ENCODE results near the gene OR12D1. TPM values are rescaled to one million over a fixed set of nuclear protein-coding genes. Genes with fewer than 3 reads are reported as not detected.
A peak's percentile ranks its signal among the peaks of the same experiment; 100 is the strongest.

OR12D1 gene
- not detected in 3 replicates for total RNA-seq
- long read RNA-seq: 0 reads

DNA sequence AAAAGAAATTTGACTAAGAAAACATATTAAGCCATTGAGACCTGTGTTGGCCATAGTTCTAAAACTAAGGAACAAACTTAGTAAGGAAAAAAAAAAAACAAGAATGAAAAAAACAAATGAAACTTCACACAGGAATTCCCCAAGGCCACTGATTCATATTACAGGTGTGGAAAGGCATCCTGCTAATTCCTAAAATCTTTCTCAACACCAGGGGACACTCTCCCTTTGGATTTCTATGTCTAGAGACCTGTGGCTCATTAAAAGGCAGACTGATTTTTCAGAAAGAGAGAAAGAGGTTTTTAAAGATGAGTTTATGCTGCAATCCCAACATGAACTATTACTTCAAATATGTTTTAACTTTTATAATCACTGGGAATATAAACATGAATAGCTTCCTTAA lies at the start of gene OR12D1:
Gene OR12D1 (plus strand): TSS at position 341 of the 400 bp plus-strand sequence.
- no peak for DNase-seq (ENCODE audit: low spot score)
- H3K4me1 Mint-ChIP-seq (ENCODE audit: low read depth): peaks cover 18% of the 10 kb centered on the region
- H3K9me3 Mint-ChIP-seq (ENCODE audit: low read depth): peaks cover 26% of the 10 kb centered on the region
- H3K4me3 Mint-ChIP-seq (ENCODE audit: unreplicated experiment): no peak within 1 kb of the TSS
- TF ChIP-seq, protein P1, sequence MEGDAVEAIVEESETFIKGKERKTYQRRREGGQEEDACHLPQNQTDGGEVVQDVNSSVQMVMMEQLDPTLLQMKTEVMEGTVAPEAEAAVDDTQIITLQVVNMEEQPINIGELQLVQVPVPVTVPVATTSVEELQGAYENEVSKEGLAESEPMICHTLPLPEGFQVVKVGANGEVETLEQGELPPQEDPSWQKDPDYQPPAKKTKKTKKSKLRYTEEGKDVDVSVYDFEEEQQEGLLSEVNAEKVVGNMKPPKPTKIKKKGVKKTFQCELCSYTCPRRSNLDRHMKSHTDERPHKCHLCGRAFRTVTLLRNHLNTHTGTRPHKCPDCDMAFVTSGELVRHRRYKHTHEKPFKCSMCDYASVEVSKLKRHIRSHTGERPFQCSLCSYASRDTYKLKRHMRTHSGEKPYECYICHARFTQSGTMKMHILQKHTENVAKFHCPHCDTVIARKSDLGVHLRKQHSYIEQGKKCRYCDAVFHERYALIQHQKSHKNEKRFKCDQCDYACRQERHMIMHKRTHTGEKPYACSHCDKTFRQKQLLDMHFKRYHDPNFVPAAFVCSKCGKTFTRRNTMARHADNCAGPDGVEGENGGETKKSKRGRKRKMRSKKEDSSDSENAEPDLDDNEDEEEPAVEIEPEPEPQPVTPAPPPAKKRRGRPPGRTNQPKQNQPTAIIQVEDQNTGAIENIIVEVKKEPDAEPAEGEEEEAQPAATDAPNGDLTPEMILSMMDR (IDR thresholded peaks at IDR 0.05): peak; percentile 69
- peaks cover 5% of the 10 kb centered on the region for H3K27me3 Mint-ChIP-seq (ENCODE audit: low read depth)
- H3K27ac Mint-ChIP-seq (ENCODE audit: unreplicated experiment): no peak within 1 kb of the TSS
- H3K36me3 Mint-ChIP-seq (ENCODE audit: low read depth): peaks cover 2% of the 10 kb centered on the region

DNA sequence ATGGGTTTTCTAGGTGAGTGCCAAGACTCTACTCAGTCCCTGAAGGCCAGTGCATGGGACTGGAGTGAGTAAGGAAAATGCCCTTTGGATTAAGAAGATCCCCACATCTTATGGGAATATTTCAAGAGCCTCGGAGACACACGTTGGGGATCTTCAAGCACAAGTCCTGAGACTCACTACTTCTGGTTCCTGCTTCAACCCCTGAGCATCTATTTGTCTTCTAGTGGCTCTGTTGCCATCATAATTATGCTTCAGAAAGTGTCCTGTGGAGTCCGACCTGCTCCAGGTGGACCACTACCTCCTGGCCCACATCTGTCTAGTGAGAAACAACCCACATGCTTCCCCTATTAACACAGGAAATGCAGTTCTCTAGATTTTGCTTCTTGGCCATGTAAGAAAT lies 46.0 kb upstream of the OR12D1 start, which contains the start of gene OR5V1:
Gene OR5V1 (minus strand): TSS at position 101 of the 400 bp plus-strand sequence. CDS start 12,670 bp downstream, outside the sequence.
- no peak within 1 kb of the TSS for H3K27ac Mint-ChIP-seq (ENCODE audit: unreplicated experiment)
- TF ChIP-seq, protein P1 (IDR thresholded peaks at IDR 0.05): no peak
- H3K4me1 Mint-ChIP-seq (ENCODE audit: low read depth): peaks cover 4% of the 10 kb centered on the region
- no peaks in the 10 kb centered on the region for H3K9me3 Mint-ChIP-seq (ENCODE audit: low read depth)
- peaks cover 9% of the 10 kb centered on the region for H3K27me3 Mint-ChIP-seq (ENCODE audit: low read depth)
- H3K4me3 Mint-ChIP-seq (ENCODE audit: unreplicated experiment): no peak within 1 kb of the TSS
- H3K36me3 Mint-ChIP-seq (ENCODE audit: low read depth): no peaks in the 10 kb centered on the region
- no peak for DNase-seq (ENCODE audit: low spot score)

DNA sequence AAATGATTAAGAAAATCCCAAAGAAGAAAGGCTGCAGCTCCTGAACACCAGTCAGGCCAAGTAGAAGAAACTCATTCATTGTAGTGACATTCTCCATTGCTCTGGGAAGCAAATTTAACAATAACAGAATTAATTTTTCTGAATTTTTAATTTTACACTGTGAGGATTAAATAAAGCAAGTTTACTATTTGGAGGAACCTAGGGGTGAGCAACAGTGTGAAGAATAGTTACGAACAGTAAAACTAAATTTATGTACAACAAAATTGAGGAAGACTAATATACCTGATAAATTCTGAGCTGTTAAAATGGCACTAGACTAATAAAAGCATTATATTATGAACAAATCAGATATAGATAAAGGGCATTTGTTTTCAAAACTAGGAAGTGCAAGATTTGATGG lies 39.5 kb upstream of the OR12D1 start, which contains the start of gene OR12D3:
Gene OR12D3 (minus strand): TSS at position 101 of the 400 bp plus-strand sequence. CDS start 4 bp downstream, at position 97.
- Mint-ChIP-seq H3K9me3 (ENCODE audit: low read depth) (no peaks in the 10 kb centered on the region), H3K27me3 (ENCODE audit: low read depth) (peaks cover 25% of the 10 kb centered on the region), H3K27ac (ENCODE audit: unreplicated experiment) (no peak within 1 kb of the TSS), H3K36me3 (ENCODE audit: low read depth) (no peaks in the 10 kb centered on the region), H3K4me1 (ENCODE audit: low read depth) (no peaks in the 10 kb centered on the region), H3K4me3 (ENCODE audit: unreplicated experiment) (no peak within 1 kb of the TSS)
- no peak for DNase-seq (ENCODE audit: low spot score)
- TF ChIP-seq, protein P1 (IDR thresholded peaks at IDR 0.05): no peak

DNA sequence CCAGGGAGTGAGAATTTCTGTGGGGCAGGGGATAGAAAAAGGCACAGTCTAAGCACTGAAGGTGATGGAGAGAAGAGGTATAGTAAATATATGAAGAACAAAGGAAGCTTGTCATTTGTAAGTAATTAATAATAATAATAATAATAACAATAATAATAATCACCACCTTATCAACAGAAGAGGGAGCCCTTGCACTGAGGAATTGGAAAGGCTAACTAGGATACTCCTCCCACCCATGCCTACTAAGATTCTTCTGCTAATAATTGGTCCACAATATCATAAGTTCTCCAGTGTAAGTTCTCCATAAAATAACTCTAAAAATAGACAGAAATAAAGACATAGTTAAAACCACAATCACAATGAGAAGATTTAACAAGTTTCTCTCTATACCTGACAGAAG lies 38.7 kb upstream of the OR12D1 start:
- Mint-ChIP-seq H3K27ac (ENCODE audit: unreplicated experiment) (no peak overlapping the region), H3K36me3 (ENCODE audit: low read depth) (no peaks in the 10 kb centered on the region), H3K27me3 (ENCODE audit: low read depth) (peaks cover 28% of the 10 kb centered on the region), H3K4me3 (ENCODE audit: unreplicated experiment) (no peak overlapping the region), H3K4me1 (ENCODE audit: low read depth) (no peaks in the 10 kb centered on the region), H3K9me3 (ENCODE audit: low read depth) (no peaks in the 10 kb centered on the region)
- TF ChIP-seq, protein P1 (IDR thresholded peaks at IDR 0.05): peak; percentile 77
- no peak for DNase-seq (ENCODE audit: low spot score)

DNA sequence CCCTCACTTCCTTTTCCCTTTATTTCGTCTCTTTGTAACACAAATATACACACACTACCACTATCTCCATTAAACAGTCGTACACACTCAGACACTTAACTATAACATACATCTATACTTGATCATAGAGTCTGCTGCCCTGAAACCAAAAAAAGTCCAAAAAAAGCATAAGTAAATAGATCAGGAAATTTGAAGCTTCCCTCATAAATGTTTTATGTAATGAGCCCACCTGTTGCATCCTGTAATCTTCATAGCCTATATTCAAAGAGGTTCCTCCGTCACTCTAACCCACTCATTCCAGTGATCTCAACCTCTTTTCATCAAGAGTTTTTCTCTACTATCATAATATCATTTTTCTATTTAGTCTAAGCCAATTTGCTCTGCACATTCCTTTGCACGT lies 26.2 kb upstream of the OR12D1 start:
- no peak overlapping the region for H3K4me3 Mint-ChIP-seq (ENCODE audit: unreplicated experiment)
- TF ChIP-seq, protein P1 (IDR thresholded peaks at IDR 0.05): no peak
- no peaks in the 10 kb centered on the region for H3K9me3 Mint-ChIP-seq (ENCODE audit: low read depth)
- no peaks in the 10 kb centered on the region for H3K36me3 Mint-ChIP-seq (ENCODE audit: low read depth)
- no peaks in the 10 kb centered on the region for H3K4me1 Mint-ChIP-seq (ENCODE audit: low read depth)
- peaks cover 22% of the 10 kb centered on the region for H3K27me3 Mint-ChIP-seq (ENCODE audit: low read depth)
- H3K27ac Mint-ChIP-seq (ENCODE audit: unreplicated experiment): no peak overlapping the region
- DNase-seq (ENCODE audit: low spot score): no peak
